ENCODE data around the gene CARTPT. TPM values are rescaled to one million over a fixed set of nuclear protein-coding genes. Genes with fewer than 3 reads are reported as not detected.
A peak's percentile ranks its signal among the peaks of the same experiment; 100 is the strongest.

Gene CARTPT
- total and polyA plus RNA-seq, 2 of the 8 experiments (the other 6 are each of a cell fraction or from before 2014, with no cell fraction given), result not detected

GRCh38 chr5:71697967-71698366 lies 21.1 kb upstream of the CARTPT start:
- Histone ChIP-seq H3K79me1 (ENCODE audit: low read depth, low read length) (no peaks in the 10 kb centered on the region), H2AK5ac (ENCODE audit: low read depth, low read length) (no peak overlapping the region), H3K4me2 (ENCODE audit: insufficient read depth in 1 of 2, low read depth in 2 of 2, low read length in 2 of 2) (no peak overlapping the region), H3K23me2 (ENCODE audit: low read depth, low read length) (no peaks in the 10 kb centered on the region), H2BK20ac (ENCODE audit: low read length) (no peak overlapping the region), H4K20me1 (replicated peaks in 1 of 2; ENCODE audit: control insufficient read depth in 1 of 2, insufficient read depth in 2 of 2, low read length in 2 of 2) (no peaks in the 10 kb centered on the region), H4K5ac (ENCODE audit: insufficient read length, low read depth, low read length) (no peak overlapping the region), H3K27me3 (replicated peaks in 1 of 4; ENCODE audit: control insufficient read depth in 3 of 4, extremely low read depth in 1 of 4, insufficient read depth in 3 of 4, low read length in 3 of 4) (no peaks in the 10 kb centered on the region), H3K23ac (ENCODE audit: insufficient read length) (no peak overlapping the region), H3K56ac (replicated peaks; ENCODE audit: insufficient read length, low read depth, low read length) (no peak overlapping the region), H4K91ac (replicated peaks; ENCODE audit: insufficient read length, low read length) (no peak overlapping the region), H2BK12ac (ENCODE audit: low read depth, low read length) (no peak overlapping the region), H3K9me3 (ENCODE audit: insufficient read depth in 2 of 2, low read depth in 1 of 2, low read length in 1 of 2) (no peaks in the 10 kb centered on the region), H3K36me3 (ENCODE audit: control insufficient read depth in 2 of 4, insufficient read depth in 4 of 4, low read length in 3 of 4) (no peaks in the 10 kb centered on the region), H2BK15ac (ENCODE audit: low read length) (no peak overlapping the region), H3K14ac (ENCODE audit: insufficient read length) (no peak overlapping the region), H3K4ac (replicated peaks; ENCODE audit: insufficient read length, low read depth, low read length) (no peak overlapping the region), H3K4me1 (replicated peaks in 1 of 4; ENCODE audit: control insufficient read depth in 3 of 4, insufficient read depth in 4 of 4, low read length in 3 of 4) (peaks cover 0 to 4% (median 0%) of the 10 kb centered on the region in 4 experiments; a peak in 3 of 7 replicates), H3K79me2 (ENCODE audit: control insufficient read depth in 1 of 2, insufficient read depth in 2 of 2, low read length in 2 of 2) (no peaks in the 10 kb centered on the region), H2AFZ (ENCODE audit: low read length) (peak overlapping the region; percentile 89), H4K8ac (ENCODE audit: extremely low read depth, insufficient read depth, low read length) (peak overlapping the region; percentile 22), H3K27ac (ENCODE audit: low read depth, low read length) (no peak overlapping the region), H3K18ac (ENCODE audit: extremely low read depth, low read length) (no peak overlapping the region), H2BK120ac (replicated peaks; ENCODE audit: low read depth, low read length) (no peak overlapping the region), H3K9ac (replicated peaks in 1 of 4; ENCODE audit: extremely low read depth in 1 of 4, low read depth in 3 of 4, low read length in 3 of 4) (no peak overlapping the region), H2BK5ac (ENCODE audit: low read depth, low read length) (no peak overlapping the region), H3K4me3 (ENCODE audit: extremely low read depth in 1 of 4, insufficient read depth in 2 of 4, low read depth in 3 of 4, low read length in 4 of 4) (no peak overlapping the region)
- POLR2A ChIA-PET (ENCODE audit: partially characterized antibody), result interaction anchor here (0.8 kb wide), 1 partner anchor 21 kb away, joined by 3 read pairs; the partner anchor contains the start of gene CARTPT
- FAIRE-seq (no peak), DNase-seq (ENCODE audit: low read depth in 1 of 2, low spot score in 2 of 2) (peak; percentile 71 to 89)
- CTCF ChIA-PET (ENCODE audit: partially characterized antibody), result interaction anchor here (0.6 to 5.5 kb wide), 36 partner anchors 9 to 625 kb away, joined by 3 to 58 read pairs (median 4); partner anchors contain the start of gene CARTPT
- WGBS, 2 experiments (ENCODE audit: extremely low coverage in 1 of 2, insufficient coverage in 1 of 2, insufficient read length in 1 of 2, insufficient replicate concordance in 2 of 2, low coverage in 1 of 2, low lambda C conversion rate in 2 of 2, missing lambda C conversion rate in 1 of 2), result 39% methylated on average over 14 of the region's 14 CpGs; no CpG with 5 or more reads in 1 of the 2 experiments
- TF ChIP-seq EZH2 (IDR thresholded peaks at IDR 0.05; ENCODE audit: low read depth, low read length, severe bottlenecking), result no peak
- 0 out of 2 replicates have a peak, but pooled peaks have one; percentile 37 for TF ChIP-seq TCF12 (IDR thresholded peaks at IDR 0.05; ENCODE audit: low read depth, low read length)
- TF ChIP-seq E2F6 (IDR thresholded peaks at IDR 0.05), result no peak
- TF ChIP-seq MAFK (IDR thresholded peaks at IDR 0.05; ENCODE audit: low read depth, low read length), result no peak
- 0 out of 2 replicates have a peak, but pooled peaks have one; percentile 23 for TF ChIP-seq CREB1 (IDR thresholded peaks at IDR 0.05)
- peak; percentile 81 to 95 (median 90) for TF ChIP-seq CTCF (IDR thresholded peaks at IDR 0.05; ENCODE audit: control extremely low read depth in 1 of 3, insufficient read depth in 1 of 3, low read depth in 1 of 3, low read length in 3 of 3)
- TF ChIP-seq MAX (IDR thresholded peaks at IDR 0.05), result 0 out of 2 replicates have a peak, but pooled peaks have one; percentile 14
- TF ChIP-seq RNF2 (IDR thresholded peaks at IDR 0.05; ENCODE audit: borderline replicate concordance, low read depth, low read length, missing control alignments, poor library complexity, severe bottlenecking), result no peak
- TF ChIP-seq NRF1 (IDR thresholded peaks at IDR 0.05; ENCODE audit: low read depth, low read length), result no peak

Measured in H1 (cell line).